ENCODE measurements around the gene JAKMIP3. TPM values are rescaled to one million over a fixed set of nuclear protein-coding genes. Genes with fewer than 3 reads are reported as not detected.

Gene JAKMIP3
- polyA plus RNA-seq (2012; ENCODE audit: insufficient read depth, insufficient read length), result 0.26 TPM

DNA sequence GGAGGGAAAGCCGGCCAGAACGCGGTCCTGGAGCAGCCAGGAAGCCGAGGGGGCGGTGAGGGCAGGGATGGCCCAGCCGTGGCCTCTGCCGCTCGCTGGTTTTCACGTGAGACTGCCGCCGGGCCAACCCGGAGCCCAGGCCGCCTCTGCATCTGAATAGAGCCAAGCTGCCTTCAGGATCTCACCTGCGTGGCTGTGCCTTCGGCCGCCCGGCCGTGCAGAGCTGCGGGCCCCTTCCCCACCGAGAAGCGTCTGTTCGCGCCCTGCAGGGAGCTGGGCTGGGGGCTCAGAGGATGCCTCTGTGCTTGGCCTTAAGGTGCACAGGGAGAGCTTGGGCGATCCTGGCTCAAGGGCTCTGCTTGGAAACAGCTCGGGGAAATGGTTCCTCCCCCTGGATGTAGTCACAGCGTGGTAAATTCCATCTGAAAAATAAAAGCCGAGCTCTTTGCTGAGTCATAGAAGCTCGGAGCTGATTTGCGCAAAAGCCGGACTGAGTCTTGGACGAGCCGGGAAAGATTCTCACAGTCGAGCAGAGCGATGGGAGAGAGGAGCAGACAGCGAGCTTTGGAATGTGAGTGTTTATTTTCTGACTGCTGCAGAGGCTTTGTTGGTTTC is at the start of gene JAKMIP3:
JAKMIP3 (plus strand) TSS at position 456 of the 615 bp plus-strand sequence. CDS start 38,863 bp downstream, outside the sequence.
- H3K4me3 ChIP-seq (ENCODE audit: low read length), result no peak within 1 kb of the TSS
- DNase-seq (ENCODE audit: low read depth, low spot score), result no peak

DNA sequence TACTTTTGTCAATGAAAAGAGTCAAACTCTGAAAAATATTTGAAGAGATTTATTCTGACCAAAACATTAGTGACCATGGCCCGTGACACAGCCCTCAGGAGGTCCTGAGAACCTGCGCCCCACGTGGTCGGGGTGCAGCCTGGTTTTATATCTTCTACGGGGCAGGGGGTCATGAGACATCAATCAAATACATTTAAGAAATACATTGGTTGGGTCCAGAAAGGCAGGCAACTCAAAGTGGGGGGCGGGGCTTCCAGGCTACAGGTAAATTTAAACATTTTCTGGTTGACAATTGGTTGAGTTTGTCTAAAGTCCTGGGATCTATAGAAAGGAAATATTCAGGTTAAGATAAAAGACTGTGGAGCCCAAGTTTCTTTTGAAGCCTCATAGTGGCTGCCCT is 49.2 kb upstream of the JAKMIP3 start:
- DNase-seq (ENCODE audit: low read depth, low spot score), result no peak
- H3K4me3 ChIP-seq (ENCODE audit: low read length), result no peak overlapping the region

- no peak overlapping the region for H3K4me3 ChIP-seq (ENCODE audit: low read length)
Observed at GRCh38 chr10:132018446-132018845, 47.3 kb upstream of the JAKMIP3 start.

DNA sequence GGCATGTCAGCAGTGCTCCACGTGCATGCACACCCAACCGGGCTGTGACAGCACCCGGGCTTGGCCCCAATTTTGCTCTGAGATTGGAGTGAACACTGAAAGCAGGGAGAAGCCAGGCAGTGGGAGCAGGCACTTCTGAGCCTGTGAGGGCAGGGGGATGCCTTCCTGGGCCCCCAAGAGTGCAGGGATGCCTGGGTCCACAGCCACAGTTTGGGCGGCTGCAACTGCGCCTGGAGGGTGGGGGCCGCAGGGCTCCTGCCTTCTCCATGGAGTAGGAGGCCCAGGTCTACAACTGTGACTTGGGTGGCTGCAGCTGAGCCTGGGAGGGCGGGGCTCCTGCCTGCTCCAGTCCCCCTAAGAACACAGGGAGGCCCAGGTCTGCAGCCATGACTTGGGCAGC is 46.4 kb upstream of the JAKMIP3 start:
- H3K4me3 ChIP-seq (ENCODE audit: low read length), result no peak overlapping the region
- no peak for DNase-seq (ENCODE audit: low read depth, low spot score)

More at GRCh38 chr10:132018446-132018845, 47.3 kb upstream of the JAKMIP3 start:
- no peak for DNase-seq (ENCODE audit: low read depth, low spot score)

DNA sequence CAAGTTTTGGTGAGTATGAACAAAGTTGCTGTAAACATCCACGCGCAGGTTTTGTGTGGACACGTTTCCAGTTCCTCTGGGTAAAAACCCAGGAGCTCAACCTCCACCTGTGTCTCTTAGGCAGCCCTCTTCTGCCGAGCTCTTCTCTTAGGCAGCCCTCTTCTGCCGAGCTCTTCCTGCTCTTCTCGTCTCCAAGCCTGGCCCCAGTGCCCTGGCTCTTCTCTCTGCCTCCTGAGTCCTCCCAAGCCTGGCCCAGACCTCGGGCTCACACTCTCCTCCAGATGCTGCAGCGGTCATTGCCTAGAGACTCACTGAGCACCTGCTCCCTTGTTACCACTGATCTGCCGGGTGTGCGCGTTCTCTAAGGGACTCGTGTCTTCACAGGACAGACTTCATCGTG is 45.3 kb upstream of the JAKMIP3 start:
- DNase-seq (ENCODE audit: low read depth, low spot score), result no peak

DNA sequence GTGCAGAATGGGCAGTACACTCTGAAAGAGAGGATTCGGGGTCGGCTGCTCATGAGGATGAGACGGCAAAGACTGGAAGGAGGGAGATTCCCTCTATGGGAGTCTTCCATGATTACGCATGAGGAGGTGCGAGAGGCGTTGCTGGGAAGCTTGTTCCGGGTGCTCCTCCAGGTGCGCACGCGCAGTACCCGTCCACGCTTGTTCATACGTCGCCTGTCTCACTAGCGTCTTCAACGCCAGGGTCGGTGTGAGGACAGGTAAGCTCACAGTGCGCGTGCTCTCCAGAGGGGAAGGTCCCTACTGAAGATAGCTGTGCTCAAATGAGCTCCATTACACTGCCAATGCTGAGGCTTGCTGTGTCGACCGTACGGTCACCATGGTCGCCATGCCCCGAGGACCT is 44.7 kb upstream of the JAKMIP3 start:
- H3K4me3 ChIP-seq (ENCODE audit: low read length), result no peak overlapping the region
- DNase-seq (ENCODE audit: low read depth, low spot score), result no peak

More for the DNA sequence above, 45.3 kb upstream of the JAKMIP3 start:
- H3K4me3 ChIP-seq (ENCODE audit: low read length), result no peak overlapping the region

DNA sequence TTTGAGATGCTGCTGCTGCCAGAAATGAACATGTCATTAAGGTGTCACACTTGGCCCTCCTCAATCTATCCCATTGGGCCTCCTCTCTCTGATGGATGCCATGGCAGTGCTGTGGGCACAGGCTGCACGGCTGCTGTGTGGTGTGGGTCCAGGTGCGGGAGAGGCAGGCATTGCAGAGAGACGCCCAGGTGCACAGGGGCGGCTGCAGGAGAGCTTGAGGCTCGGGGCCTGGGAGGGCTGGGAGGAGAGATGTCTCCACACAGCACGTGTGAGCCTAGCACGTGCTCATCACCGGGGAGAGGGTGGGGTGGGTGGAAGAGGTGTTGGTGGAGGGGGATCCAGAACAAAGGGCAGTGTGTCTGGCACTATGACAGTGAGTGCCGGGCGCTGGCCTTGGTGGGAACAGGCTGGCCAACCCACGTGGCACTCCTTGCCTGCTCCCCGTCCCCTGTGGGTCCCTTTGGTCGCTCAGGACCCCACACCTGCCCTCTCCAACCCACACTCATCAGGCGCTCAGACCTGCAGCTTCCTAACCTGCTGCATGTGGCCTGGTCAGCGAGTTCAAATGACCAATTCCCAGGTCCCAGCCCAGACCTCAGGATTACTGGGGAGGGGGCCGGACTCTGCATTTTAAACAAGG is 44.1 kb upstream of the JAKMIP3 start:
- no peak for DNase-seq (ENCODE audit: low read depth, low spot score)

GRCh38 chr10:132022241-132022640 is 43.5 kb upstream of the JAKMIP3 start:
- no peak for DNase-seq (ENCODE audit: low read depth, low spot score)
- H3K4me3 ChIP-seq (ENCODE audit: low read length), result no peak overlapping the region

More for the DNA sequence above, 44.1 kb upstream of the JAKMIP3 start:
- H3K4me3 ChIP-seq (ENCODE audit: low read length), result no peak overlapping the region

DNA sequence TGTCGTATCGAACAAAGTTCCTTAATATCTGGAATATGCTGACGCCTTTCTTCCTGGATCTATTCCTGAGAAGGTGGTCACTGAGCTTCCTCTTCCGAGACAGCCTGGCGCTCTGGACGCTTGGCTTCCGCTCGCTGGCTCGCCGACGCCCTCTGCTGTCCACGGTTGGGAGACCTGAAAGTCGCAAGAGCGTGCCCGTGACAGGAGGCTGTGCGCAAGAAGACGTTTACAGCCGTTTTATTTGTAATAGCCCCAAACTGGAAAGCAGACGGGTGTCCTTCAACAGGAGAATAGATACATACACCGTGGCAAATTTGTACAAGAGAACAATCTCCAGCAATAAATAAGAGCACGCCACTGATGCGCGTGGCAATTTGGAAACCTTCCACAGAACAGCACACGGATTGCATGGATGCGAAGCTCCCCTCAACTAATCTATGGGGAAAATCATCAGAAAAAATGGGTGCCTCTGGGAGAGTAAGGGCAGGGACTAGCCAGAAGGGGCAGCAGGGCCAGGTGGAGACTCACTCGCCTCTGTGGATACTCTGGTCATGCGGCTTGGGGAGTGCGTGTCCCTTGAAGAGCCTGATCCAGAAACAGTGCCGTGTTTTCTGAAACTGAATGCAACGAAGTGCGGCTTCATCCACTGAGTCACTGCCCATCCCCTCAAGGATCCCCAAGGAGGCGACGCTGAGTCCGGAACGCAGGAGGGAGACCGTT is 42.5 kb upstream of the JAKMIP3 start:
- no peak overlapping the region for H3K4me3 ChIP-seq (ENCODE audit: low read length)
- peak; percentile 37 for DNase-seq (ENCODE audit: low read depth, low spot score)

DNA sequence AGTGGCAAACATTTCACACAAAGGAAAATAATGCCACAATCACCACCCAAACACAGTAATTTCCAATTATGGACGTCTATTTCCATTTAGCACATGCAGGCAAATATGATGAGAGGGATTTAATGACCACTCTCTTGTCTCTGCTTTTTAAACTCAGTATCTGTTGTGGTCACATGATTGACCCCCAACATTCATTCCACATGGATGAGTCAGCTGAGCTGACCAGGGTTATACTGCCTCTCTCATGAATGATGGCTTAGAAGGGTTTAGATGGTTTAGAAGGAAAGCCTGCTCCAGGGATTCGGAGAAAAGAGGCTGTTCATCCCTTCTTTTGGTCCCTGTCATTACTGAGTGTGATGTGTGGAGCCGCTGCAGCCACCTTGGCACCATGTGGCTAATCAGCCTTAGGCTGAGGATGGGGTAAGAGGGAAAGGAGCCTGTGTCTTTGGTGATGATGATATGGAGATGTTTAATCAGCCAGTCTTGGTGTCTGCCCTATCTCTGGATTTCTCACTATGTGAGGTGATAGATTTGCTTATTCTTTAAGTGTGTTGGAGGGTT is 38.2 kb upstream of the JAKMIP3 start:
- DNase-seq (ENCODE audit: low read depth, low spot score), result no peak

DNA sequence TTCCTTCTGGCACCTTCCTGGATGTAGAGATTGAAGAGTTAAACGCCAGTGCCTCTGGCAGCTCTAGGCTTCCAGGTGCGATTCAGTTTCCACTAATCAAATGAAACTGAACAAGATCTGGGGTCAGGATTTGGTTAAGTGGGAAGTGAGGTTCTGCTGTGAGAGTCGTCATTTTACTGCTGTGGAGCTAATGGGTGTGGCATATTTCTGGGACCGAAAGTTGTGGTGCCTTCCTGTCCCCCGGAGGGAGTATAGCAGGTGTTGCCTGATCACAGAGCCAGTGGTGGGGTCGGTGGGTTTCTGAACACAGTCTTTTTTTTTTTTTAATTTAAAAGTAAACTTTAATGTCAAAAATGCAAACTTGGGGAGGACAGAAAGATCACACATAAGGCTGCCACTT is 37.0 kb upstream of the JAKMIP3 start:
- peak; percentile 74 for DNase-seq (ENCODE audit: low read depth, low spot score)

More for the DNA sequence above, 38.2 kb upstream of the JAKMIP3 start:
- H3K4me3 ChIP-seq (ENCODE audit: low read length), result no peak overlapping the region

DNA sequence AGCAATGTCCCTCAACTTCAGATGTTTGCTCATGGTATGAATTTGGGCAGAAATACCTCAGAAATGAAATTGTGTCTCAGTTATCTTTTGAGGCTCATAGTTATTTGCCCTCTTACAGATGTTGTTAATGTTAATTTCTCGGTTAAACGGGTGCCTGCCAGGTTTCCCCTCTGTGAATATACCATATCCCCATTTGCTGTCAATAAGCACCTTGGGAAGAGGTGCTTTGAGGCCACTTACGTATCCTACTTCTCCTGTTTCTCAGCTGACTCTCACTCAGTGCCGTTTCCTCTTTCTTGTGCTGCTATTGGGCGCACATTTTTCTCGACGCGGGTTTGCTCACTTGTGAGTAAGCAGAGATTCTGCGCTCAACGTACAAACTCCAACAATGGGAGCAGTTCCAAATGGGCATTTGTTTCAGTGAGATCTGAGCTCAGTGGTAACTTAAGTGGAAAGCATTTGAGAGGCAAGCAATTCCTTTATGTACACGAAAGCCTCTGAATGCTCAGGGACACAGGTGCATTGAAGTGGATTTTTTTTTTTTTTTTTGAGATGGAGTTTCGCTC is 34.8 kb upstream of the JAKMIP3 start:
- H3K4me3 ChIP-seq (ENCODE audit: low read length), result no peak overlapping the region
- DNase-seq (ENCODE audit: low read depth, low spot score), result no peak

More for the DNA sequence above, 37.0 kb upstream of the JAKMIP3 start:
- no peak overlapping the region for H3K4me3 ChIP-seq (ENCODE audit: low read length)

DNA sequence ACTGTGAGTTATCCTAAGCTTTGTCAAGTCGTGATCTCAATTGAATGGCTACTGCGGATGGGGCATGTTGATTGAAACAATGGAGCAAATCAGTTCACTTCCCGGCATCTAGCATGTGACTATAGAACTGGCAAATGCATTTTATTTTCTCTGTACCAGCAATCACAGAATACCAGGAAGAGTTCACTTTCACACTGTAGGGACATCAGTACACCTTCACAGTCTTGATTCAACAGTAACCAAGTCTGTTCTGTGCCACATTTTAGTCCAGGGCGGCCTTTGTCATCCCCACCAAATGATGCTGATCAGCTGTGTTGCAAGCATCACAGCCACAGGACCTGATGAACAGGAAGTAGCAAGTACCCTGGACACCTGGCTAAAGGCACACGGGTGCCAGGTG is 32.1 kb upstream of the JAKMIP3 start:
- no peak for DNase-seq (ENCODE audit: low read depth, low spot score)
- H3K4me3 ChIP-seq (ENCODE audit: low read length), result no peak overlapping the region

GRCh38 chr10:132035476-132035875 is 30.3 kb upstream of the JAKMIP3 start:
- no peak overlapping the region for H3K4me3 ChIP-seq (ENCODE audit: low read length)
- no peak for DNase-seq (ENCODE audit: low read depth, low spot score)

- no peak for DNase-seq (ENCODE audit: low read depth, low spot score)
- peak overlapping the region; percentile 5; the same call in 1 of the 2 replicates for H3K4me3 ChIP-seq (ENCODE audit: low read length)
Observed at GRCh38 chr10:132036153-132036886, 29.4 kb upstream of the JAKMIP3 start.

- H3K4me3 ChIP-seq (ENCODE audit: low read length), result peak overlapping the region; percentile 5; the same call in 1 of the 2 replicates
- DNase-seq (ENCODE audit: low read depth, low spot score), result no peak
Observed at GRCh38 chr10:132036887-132037675, 28.7 kb upstream of the JAKMIP3 start.

GRCh38 chr10:132037676-132037975 is 28.1 kb upstream of the JAKMIP3 start:
- no peak overlapping the region for H3K4me3 ChIP-seq (ENCODE audit: low read length)
- no peak for DNase-seq (ENCODE audit: low read depth, low spot score)

GRCh38 chr10:132039371-132039770 is 26.4 kb upstream of the JAKMIP3 start:
- DNase-seq (ENCODE audit: low read depth, low spot score), result no peak
- no peak overlapping the region for H3K4me3 ChIP-seq (ENCODE audit: low read length)
